GM18507 (cell line): ENCODE data around the gene RAPGEF2.

Experiments used
- DNase-seq: peaks from one replicate; pipeline ENCODE4 v3.0.0; 2011; ENCODE audit warnings: low read depth; ENCODE audit not compliant: insufficient read length; ENCODE audit errors: extremely low spot score
- FAIRE-seq: peaks from 2 replicates; lab custom pipeline; 2011; peaks lifted over from hg19 to GRCh38; lab: Jason Lieb, UNC

Gene RAPGEF2

DNA sequence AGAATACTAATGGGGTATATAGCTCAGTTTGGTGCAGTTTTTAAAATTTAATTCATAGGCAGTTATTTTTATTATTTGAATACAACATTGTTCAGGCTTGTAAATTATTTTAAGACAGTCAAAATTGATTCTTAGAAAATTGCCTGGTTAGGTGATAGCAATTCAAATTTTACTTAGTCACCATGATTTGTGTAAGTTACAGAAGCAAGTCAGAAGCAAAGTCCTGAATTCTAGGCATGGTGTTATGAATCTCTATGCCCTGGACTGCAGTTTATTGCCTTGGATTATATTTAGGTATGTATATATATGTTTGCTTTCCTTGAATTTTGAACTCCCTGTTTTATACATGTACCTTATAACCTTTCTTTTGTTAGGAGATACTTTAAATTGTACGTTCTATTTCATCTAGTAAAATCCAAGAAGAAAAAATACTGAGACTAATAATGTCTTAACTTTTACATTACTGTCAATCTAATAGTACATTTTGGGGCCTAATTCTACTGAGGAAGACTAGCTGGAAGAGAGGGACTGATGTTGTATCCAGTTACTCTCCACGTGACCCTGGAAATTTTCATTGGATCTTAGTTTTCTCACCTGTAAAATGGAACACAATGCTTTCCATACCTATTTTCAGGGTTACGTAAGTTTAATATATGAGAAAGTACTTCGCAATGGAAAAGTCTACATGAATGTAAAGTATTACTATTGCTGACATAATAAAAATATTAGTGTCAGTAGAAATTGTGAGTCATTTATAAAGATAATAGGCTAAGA lies 25.1 kb downstream of the RAPGEF2 start:
- DNase-seq (no peak), FAIRE-seq (peak; percentile 9)

DNA sequence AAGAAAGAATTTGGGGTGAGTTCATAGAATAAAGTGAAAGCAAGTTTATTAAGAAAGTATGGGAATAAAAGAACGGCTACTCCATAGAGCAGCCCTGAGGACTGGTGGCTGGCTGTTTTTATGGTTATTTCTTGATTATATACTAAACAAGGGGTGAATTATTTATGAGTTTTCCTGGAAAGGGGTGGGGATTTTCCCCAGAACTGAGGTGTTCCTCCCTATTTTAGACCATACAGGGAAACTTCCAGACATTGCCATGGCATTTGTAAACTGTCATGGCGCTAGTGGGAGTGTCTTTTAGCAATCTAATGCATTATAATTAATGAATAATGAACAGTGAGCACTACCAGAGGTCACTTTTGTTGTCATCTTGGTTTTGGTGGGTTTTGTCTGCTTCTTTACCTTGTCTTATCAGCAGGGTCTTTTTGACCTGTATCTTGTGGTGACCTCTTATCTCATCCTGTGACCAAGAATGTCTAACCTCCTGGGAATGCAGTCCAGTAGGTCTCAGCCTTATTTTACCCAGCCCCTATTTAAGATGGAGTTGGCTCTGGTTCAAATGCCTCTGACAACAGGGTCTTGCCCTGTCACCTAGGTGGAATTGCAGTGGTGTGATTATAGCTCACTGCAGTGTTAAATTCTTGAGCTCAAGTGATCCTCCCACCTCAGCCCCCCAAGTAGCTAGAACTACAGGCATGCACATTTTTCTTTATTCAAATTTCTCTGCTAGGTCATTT lies 27.1 kb downstream of the RAPGEF2 start:
- FAIRE-seq: no peak
- DNase-seq: no peak

DNA sequence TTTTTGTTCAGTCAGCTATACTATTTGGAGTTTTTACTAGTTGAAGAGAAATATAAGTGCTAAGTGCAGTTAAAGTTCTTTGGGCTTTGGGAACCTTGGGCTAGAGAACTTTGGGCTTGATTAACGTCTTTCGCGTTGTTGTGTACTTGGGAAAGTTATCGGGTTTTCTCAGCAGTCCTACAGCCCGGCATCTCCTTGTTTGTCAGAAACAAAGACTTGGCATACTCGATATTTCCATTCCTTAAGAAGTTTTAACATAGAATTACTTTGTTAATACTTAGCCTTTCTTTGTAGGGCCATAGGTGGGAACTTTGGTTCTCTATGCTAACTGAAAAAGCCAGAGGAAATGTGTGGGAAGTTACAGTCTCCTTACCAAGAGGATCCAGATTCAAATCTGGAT lies 28.7 kb downstream of the RAPGEF2 start:
- FAIRE-seq (peak; percentile 45), DNase-seq (no peak)

- DNase-seq (no peak), FAIRE-seq (peak; percentile 24)
Measured at GRCh38 chr4:159134429-159134828, 31.6 kb downstream of the RAPGEF2 start.

- no peak for FAIRE-seq
Measured at GRCh38 chr4:159137176-159137575, 34.3 kb downstream of the RAPGEF2 start.

GRCh38 chr4:159138436-159138835 lies 35.6 kb downstream of the RAPGEF2 start:
- FAIRE-seq (no peak), DNase-seq (no peak)

More at GRCh38 chr4:159137176-159137575, 34.3 kb downstream of the RAPGEF2 start:
- no peak for DNase-seq

- no peak for FAIRE-seq
- DNase-seq: no peak
Measured at GRCh38 chr4:159141193-159141592, 38.3 kb downstream of the RAPGEF2 start.

- no peak for FAIRE-seq
- DNase-seq: no peak
Measured at GRCh38 chr4:159142241-159142640, 39.4 kb downstream of the RAPGEF2 start.

GRCh38 chr4:159142681-159143384 lies 40.0 kb downstream of the RAPGEF2 start:
- no peak for DNase-seq
- no peak for FAIRE-seq

DNA sequence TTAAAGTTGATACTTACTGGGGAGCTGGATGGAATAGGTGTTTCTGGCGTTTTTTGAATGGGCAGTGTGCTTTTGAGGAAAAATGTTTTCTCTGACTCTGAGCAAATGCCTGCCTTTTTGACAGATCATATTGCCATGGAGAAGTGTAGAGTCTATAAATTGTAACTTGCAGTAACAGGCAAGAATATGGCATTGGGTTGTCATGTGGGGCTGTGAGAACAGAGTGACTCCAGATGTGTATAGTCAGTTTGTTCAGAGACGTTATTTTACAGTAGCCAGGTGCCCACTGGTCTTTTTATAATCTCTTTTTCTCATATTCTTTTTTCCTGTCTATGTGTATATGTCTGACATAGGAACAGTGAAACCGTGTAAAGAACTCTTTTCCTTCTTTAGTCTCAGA lies 40.8 kb downstream of the RAPGEF2 start:
- DNase-seq (no peak), FAIRE-seq (no peak)

DNA sequence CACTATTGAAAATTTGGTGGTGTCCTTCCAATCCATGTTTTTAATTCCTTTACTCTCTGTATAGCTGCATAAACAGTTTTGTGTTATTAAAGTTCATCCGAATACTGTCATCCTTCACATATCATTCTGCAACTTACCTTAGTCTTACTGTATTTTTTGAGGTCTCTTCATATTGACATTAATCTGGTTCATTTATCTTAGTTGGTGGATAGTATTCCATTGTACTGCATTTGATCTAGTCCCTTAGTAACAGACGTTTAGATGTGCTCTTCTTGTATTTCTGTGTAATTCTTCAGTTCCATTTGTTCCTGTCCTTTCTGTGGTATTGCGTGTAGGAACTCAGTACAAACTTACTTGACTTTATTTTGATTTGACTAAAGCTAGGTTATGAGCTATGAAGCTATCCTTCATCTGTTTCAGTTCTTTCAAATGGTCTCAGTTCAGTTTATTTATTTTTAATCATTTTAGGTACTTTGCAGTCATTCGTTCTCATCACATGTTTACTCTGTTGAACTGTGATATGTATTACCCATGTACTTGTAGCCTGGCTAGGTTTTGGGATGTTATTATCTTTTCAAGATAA lies 41.3 kb downstream of the RAPGEF2 start:
- FAIRE-seq: peak; percentile 59

GRCh38 chr4:159145318-159145991 lies 42.6 kb downstream of the RAPGEF2 start:
- FAIRE-seq (peak; percentile 33), DNase-seq (no peak)

More for the DNA sequence above, 41.3 kb downstream of the RAPGEF2 start:
- no peak for DNase-seq

DNA sequence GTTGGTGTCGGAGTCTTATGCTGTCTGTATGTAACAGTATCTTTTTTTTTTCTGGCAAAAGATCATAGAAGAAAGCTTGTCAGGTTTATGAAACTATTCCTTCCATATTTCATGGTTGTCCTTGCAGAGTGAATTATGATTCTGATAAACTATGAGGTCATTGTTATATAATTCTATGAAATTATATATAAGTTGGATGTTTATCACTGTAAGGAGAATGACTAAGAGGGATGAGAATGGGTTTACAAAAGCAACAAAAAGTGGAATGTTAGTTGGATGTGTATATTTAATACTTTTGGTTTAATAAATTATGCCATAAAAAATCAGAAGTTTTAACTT lies 43.1 kb downstream of the RAPGEF2 start:
- no peak for FAIRE-seq
- no peak for DNase-seq

DNA sequence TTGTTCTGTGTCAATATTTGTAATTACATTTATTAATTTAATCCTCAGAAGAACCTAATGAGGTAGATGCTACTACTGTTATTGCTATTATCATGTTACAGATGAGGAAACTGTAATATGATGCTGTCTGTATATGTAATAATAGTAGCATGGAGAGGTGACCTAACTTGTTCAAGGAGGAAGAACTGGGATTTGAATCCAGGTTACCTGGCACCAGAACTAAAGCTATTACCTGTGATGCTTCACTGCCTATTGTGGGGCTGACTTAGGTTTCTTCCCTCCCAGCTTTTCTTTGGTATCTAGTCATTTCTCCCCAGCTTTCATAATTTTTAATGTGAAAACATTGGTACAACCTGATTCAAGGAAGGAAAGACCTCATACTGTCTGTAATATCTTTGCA lies 43.6 kb downstream of the RAPGEF2 start:
- no peak for FAIRE-seq
- DNase-seq: no peak

- FAIRE-seq (no peak), DNase-seq (no peak)
Measured at GRCh38 chr4:159148441-159148840, 45.6 kb downstream of the RAPGEF2 start.

GRCh38 chr4:159149666-159150065 lies 46.8 kb downstream of the RAPGEF2 start:
- no peak for FAIRE-seq
- no peak for DNase-seq

DNA sequence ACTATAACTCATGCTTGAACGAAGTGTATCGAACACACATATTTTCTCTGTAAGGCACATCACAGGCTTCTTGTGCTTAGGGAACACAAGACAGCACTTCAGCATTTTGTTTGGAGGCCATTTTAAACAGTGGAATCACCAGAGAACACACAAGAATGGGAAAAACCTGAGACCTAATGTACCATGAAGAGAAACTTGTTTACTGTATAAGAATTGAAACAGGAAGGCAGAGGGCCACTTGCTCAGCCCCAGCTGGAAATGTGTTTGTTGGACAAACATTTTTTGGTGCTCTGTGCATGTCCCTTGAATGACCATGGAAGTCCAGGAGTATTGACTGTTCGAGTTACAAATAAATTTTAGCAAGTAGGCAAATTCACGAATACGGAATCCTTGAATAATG lies 47.5 kb downstream of the RAPGEF2 start:
- DNase-seq (no peak), FAIRE-seq (peak; percentile 54)

DNA sequence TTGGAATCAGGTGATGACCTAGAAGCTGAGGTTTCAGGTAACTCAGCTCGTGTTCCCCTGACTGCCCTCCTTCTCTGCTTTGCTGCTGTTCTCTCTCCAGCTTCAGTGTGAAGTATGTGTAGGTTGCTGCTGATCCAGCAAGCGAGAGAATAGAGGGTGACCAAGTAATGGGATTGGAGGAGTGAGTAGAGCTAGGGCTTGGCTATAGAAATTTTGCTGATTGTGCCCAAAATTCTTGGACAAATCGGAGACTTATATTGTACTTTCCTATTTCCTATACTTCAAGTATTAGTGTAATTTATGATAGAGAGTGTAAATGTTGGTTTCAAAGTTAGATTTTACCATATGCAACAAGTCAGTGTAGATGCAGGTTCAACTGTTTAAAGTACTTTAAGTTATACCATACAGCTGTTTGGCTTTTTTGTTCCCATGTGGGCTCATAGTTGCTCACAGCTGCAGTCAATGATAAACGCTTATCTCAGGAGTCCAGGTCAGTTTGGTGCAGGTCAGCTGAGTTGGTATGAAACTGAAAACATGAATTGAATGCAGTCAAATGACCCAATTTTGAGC lies 48.0 kb downstream of the RAPGEF2 start:
- peak; percentile 71 for FAIRE-seq
- DNase-seq: no peak

DNA sequence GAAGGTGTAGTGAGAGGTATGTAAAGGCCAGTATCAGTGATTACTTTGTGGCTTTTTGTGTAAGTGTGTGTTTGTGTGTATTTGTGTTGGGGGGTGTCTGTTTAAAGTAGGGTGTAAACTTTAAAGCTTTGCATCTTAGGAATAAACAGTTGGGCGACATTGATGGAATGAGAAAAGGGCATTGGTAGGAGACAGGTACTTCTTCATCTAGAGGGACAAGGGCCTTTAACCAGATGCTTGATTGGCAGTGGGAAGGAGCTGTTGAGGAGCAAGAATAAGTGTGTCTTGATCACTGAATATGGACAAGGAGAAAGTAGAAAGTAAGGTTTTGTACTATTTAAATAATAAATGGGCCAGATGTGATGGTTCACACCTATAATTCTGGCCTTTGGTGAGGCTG lies 48.8 kb downstream of the RAPGEF2 start:
- FAIRE-seq (peak; percentile 35), DNase-seq (no peak)
